CD4-positive, alpha-beta T cell treated with Interleukin-17A for 1 hour (primary cell): Measurements from ENCODE around the gene COL27A1.
"Not testable (repeated sequence)": the region's sequence is repeated elsewhere in the genome, so short reads cannot be mapped to it uniquely, and the experiment has no call there.

Experiments used
- DNase-seq: peaks from one replicate; pipeline ENCODE4 v3.0.0-alpha.2; 2020

COL27A1 gene

GRCh38 chr9:114185570-114186490 lies 30.5 kb downstream of the COL27A1 start:
- no peak for DNase-seq

GRCh38 chr9:114186605-114187289 lies 31.4 kb downstream of the COL27A1 start:
- DNase-seq, result no peak

GRCh38 chr9:114187827-114188226 lies 32.5 kb downstream of the COL27A1 start:
- DNase-seq, result no peak

- no peak for DNase-seq
These were observed 34.7 kb downstream of the COL27A1 start for GRCh38 chr9:114189823-114190562.

DNA sequence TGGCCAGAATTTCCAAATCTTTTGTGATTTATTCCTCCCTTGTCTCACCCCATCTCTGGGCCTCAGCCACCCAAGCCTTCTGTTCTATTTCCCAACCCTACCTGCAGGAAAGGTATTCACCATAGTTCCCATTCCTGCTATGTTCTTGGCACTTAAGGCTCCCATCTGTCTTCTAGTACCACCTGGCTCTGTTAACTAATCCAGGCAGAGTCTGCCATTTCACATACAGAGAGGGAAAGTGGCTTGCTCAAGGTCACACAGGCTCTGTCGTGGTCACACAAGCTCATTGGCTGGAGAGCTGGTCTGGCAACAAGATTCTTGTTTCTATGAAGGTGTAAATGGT lies 35.2 kb downstream of the COL27A1 start:
- no peak for DNase-seq

DNA sequence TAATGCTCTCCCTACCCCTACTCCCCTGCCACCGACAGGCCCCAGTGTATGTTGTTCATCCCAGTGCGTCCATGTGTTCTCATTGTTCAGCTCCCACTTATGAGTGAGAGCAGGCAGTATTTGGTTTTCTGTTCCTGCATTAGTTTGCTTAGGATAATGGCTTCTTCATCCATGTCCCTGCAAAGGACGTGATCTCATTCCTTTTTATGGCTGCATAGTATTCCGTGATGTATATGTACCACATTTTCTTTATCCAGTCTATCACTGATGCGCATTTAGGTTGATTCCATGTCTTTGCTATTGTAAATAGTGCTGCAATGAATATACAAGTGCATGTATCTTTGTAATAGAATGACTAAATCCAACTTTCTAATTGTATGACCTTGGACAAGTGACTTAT lies 36.1 kb downstream of the COL27A1 start:
- not testable (repeated sequence) for DNase-seq

- no peak for DNase-seq
These were observed 37.2 kb downstream of the COL27A1 start for GRCh38 chr9:114192539-114192938.

- DNase-seq, result no peak
These were observed 37.8 kb downstream of the COL27A1 start for GRCh38 chr9:114193090-114193489.

- DNase-seq, result no peak
These were observed 40.8 kb downstream of the COL27A1 start for GRCh38 chr9:114196117-114196516.

DNA sequence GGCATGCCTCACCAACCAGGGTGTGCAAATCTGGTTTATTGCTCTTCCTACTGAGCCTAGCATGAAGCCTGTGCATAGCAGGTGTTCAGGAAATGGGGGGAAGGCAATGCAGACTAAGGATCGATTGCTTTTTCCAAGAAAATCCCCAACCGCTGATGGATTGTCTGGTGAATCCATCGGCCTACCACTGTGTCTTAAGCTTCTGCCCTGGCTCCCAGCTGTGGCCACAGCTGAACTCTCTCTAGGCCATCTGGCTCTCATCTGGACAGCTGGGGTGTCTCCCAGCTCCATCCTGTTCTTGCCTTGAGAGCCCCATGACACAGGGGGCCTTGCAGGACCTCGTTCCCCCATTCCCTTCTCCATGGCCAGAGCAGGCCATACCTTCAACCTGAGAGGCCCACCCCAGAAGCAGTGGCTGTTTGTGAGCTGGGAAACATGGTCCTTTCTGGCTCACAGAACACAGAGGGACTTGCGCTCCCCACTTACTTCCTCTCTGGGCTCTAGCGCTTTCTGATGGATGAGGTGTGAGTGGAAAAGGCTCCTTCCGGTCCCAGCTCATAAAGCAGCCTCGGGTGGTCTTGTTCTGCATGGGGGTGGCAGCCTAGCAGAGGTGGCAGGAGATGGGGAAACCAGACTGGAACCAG lies 41.8 kb downstream of the COL27A1 start:
- no peak for DNase-seq

- no peak for DNase-seq
These were observed 43.1 kb downstream of the COL27A1 start for GRCh38 chr9:114198249-114199040.

DNA sequence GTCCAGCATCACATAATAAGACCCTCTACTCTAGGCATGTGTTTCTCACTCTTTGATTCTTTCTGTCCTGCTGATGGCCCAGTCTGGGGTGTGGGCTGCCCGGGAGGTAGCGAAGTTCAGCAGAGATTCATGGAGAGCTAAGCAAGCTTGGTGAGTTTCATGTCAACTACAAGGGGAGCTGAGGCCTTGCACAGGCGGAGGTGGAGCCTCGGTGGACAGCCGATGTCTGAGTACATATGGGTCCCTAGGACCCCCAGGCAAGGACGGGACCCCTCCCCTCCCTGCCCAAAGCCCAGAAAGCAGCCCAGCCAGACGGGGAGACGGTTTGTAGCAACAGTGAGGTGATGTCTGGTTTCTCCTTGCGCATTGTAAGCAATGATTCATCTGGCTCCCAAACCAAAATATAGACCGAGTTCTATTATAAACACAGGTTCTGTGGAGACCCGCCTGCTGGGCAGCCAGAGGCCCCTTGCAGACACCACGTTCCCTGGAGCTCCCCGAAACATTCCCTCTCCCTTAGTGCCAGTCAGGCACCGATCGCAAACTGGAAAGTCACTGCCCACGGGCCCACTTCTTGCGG lies 45.5 kb downstream of the COL27A1 start:
- no peak for DNase-seq

GRCh38 chr9:114202396-114202795 lies 47.1 kb downstream of the COL27A1 start:
- no peak for DNase-seq

DNA sequence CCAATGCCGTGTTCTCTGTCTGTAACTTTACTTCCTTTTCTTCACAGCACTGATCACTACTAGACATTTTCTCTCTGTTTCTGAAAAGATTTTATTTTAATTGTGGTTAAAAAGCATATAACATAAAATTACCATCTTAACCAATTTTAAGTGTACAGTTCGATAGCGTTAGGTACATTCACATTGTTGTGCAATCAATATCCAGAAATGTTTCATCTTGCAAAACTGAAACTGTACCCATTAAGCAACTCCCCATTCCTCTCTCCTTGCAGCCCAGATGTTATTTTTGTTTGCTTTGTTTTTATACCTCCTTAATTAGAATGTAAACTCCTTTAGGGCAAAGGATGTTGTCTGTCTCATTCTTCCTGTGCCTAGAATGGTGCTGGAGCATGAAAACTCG lies 47.5 kb downstream of the COL27A1 start:
- DNase-seq, result no peak

DNA sequence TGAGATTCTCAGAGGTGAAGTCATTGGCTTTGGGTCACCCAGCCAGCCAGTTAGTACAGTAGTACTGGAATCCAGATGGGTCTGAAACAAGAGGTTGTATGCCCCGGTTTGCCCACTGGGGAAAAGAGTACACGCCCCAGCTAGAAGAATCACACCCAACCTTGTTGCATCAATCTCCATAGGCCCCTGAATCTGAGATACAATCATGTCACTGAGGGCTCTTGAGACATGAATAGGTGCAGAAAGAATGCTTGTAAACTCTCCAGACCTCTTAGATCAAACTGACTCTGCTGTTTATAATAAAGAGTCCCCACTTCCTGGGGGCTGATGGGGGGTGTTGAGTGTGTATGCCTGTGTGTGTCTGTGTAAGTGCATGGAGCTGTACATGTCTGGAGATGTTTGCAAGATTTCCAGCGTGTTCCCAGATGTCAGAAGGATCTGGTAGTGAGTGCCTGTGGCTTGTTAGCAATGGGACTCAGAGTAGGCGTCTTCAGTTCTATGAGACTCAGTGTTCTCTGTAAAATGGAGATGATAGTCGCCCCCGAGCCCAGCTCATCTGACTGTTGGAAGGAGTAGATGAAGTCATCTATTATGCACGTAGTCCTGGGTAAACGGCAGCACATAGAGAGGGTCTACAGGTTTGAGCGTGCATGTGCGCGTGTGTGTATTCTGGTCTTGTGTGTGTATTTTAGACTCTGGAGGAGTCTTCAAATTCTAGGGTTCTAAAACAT lies 48.2 kb downstream of the COL27A1 start:
- no peak for DNase-seq

- no peak for DNase-seq
These were observed 48.9 kb downstream of the COL27A1 start for GRCh38 chr9:114204265-114204664.

DNA sequence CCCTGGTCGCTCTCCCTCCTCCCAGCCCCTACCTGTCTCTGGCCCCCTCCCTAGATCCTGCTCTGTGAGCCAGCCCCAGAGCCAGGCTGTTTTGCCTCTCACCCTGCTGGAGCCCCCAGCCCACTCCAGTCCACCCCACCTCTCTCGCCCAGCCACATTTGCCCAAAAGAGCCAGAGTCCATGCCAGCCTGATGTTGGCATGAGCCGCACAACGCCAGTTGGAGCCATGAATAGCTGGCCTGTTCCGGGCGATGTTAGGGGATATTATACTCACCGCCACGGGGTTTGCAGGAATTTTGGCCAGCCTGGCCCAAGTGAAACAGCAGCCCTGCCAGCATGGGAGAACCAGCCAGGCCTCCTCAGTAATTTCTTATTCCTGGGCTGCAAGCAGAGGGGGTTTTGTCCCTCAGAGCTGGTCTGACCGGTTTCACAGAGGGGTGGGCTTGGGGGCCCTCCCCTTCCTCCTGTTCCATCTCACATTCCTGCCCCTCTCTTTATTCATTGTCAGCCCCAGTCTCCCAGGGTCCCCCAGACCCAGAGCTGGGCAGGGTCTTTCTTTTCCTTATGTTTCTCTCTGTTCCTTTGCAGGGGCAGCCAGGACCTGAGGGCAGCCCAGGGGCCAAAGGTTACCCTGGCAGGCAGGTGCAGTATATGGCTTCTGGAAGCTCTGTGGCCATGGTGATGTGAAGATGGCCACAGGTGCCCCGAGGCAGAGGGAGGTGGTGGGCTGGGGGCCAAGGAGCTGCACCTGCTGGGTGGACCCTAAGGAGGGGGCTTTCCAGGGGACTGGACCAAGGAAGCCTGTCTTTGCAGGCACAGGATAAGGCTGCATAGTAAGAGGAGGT lies 50.1 kb downstream of the COL27A1 start:
- no peak for DNase-seq

DNA sequence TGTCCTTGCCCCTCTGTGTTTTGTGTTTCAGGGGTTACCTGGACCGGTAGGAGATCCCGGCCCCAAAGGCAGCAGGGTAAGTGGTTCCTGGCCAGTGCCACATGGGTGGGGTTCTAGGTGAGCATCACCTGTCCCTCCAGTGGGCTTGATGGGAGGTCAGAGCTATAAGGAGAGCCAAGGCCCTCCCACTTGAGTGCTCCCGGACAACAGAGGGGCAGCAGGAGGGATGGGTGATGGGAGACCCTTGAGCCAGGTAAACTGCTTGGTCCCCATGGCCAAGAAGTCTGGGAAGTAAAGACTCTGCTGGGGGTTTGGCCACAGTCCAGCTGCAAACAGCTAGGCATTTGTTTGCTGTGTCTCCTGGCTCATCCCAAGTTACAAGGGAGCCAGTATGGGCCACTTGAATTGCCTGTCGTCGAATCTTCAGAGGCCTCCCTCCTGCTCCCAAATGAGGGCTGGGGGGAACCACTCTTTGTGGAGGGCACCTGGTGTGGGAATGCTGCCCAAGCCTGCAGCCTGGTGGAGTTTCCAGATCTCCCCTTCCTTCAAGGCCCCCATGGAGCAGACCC lies 51.0 kb downstream of the COL27A1 start:
- DNase-seq, result no peak

GRCh38 chr9:114207034-114207810 lies 51.9 kb downstream of the COL27A1 start:
- no peak for DNase-seq
